GM12892 (cell line): ENCODE data around the gene KCNJ6.

Experiments
- DNase-seq: peaks from one replicate; pipeline ENCODE4 v3.0.0; 2011; ENCODE audit not compliant: insufficient read length
- FAIRE-seq: peaks from 2 replicates; lab custom pipeline; 2011; peaks lifted over from hg19 to GRCh38; lab: Jason Lieb, UNC
- POLR2A ChIP-seq: IDR thresholded peaks from 2 replicates; pipeline ENCODE4 v1.6.1; 2011; ENCODE audit warnings: low read depth, low read length, control low read depth
- POLR2AphosphoS5 ChIP-seq: IDR thresholded peaks from 2 replicates; pipeline ENCODE4 v1.6.1; 2011; ENCODE audit warnings: low read depth, low read length, control low read depth
- TAF1 ChIP-seq: IDR thresholded peaks from 2 replicates; pipeline ENCODE4 v1.6.1; 2011; ENCODE audit warnings: low read depth, mild to moderate bottlenecking, control low read depth, low read length, borderline replicate concordance

KCNJ6 gene

DNA sequence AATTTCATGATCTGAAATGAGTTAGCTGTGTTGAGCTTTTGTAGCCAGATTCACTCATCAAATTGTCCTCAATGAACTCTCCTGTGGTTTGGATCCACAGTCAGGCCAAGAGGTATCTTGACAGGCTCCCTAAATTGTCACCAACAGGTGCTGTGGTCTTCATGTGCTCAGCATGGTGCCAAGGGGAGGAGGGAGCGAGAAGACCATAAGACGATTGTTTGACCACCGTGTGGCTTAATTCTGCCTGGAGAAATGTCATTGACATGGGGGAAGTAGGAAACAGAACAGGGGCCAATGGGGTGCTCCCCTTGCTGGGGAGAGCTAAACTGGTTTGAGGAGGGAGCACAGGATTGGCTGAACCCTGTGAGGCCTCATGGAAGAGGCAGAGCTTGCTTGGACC is 219.3 kb downstream of the KCNJ6 start:
- no peak for TF ChIP-seq TAF1
- TF ChIP-seq POLR2A, result no peak
- TF ChIP-seq POLR2AphosphoS5, result no peak

GRCh38 chr21:37695111-37695510 is 221.1 kb downstream of the KCNJ6 start:
- TF ChIP-seq POLR2A (no peak), POLR2AphosphoS5 (no peak), TAF1 (no peak)
- DNase-seq (no peak), FAIRE-seq (no peak)

More for the DNA sequence above, 219.3 kb downstream of the KCNJ6 start:
- DNase-seq (no peak), FAIRE-seq (no peak)

DNA sequence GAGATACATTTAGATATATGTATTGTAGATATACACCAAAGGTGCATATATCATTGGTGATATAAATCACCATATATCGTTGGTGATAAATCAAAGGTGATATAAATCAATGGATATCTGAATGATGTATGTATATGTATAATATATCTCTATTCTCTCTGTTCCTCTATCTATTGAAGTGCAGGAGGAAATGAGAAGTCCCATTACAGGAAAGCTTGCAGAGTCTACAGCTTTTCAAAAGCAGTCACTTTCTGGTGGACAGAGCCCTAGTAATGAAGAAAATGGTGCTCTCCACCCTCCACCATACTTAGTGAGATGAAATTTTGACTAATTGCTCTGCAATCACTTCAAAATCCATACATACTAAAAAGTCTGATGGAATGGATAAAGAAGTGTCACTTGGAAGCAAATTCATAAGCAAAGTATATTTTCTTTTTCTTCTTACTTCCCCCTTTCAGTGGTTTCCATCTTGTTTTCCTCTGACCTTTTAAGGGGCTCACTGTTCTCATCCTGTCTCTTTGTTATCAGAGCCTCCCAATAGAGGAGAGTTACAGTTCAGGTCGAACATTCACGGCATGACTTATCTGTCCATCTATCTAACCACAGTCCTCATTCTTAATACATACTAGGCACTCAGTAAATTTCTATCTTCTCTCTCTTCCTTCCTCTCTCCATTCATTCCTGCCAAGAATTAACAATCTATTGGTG is 227.2 kb downstream of the KCNJ6 start:
- no peak for DNase-seq
- FAIRE-seq, result no peak
- TF ChIP-seq POLR2A, result no peak
- no peak for TF ChIP-seq TAF1
- TF ChIP-seq POLR2AphosphoS5, result no peak

DNA sequence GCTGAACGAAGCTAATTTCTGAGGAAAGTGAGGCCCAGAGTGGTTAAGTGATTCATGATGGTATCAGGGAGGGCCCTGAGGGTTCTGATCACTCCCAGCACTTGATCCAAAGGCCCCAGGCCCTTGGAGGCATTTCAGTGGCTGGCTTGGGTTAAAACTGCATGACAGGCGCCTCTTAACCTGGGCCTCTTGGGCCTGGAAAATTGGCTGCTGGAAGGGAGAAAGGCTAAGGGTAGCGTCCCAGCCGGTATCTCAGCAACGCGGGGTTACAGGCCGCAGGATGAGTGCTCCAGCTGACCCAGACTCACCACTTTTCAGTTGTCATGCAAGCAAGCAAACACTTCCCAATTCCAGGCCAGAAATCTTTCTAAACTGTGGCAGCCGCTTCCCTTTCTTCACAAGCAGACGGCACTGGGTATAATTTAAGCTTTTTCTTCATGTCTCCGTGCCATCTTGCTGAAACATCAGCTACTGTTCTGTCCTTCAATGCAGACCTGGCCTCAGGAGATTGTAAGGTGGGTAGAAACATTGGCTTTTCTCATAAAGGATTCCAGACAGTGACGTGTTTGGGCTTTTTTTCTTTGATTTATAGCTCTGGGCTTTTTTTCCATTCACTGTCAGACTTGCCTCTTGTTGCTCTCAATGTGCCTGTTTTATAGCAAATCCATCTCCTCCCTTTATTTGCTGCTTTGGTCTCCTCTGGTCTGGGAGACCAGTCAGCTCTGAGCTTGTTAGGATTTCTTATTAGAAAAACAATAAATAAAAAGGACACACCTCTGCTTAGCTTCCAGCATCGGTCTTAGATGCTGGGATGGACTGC is 229.1 kb downstream of the KCNJ6 start:
- no peak for FAIRE-seq
- no peak for TF ChIP-seq TAF1
- no peak for TF ChIP-seq POLR2AphosphoS5
- TF ChIP-seq POLR2A, result no peak
- no peak for DNase-seq

DNA sequence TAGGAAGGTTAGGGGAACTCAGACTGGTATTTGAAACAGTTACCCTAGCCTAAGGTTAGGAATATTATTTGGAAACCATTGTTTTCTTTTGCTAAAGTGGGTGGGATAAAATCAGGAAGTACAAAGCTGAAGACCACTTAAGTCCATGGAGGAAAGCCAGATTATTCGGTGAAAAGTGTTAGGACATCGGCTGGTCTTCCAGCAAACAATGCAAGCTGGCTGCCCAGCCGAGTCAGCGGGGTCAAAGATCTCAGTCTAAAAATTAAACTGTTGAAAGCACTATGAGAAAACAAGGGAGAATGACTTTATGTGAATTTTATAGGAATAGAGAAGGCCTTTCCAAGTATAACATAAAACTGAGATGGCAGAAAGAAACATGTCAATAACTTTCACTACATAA is 231.7 kb downstream of the KCNJ6 start:
- FAIRE-seq (no peak), DNase-seq (no peak)
- no peak for TF ChIP-seq TAF1

DNA sequence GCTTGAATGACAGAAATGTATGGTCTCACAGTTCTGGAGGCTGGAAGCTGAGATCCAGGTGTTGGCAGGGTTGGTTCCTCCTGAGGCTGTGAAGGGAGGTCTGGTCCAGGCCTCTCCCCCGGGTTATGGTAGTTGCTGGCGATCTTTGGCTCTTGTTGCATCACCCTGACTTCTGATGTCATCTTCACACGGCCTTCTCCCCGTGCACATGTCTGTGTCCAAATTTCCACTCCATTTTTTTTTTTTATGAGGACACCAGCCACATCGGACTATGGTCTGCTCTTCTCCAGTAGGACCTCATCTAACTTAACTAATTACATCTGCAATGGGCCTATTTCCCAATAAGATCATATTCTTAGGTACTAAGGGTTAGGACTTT is 232.2 kb downstream of the KCNJ6 start:
- DNase-seq (no peak), FAIRE-seq (no peak)
- TF ChIP-seq TAF1 (no peak), POLR2A (no peak), POLR2AphosphoS5 (no peak)

- FAIRE-seq (no peak), DNase-seq (no peak)
- TF ChIP-seq POLR2AphosphoS5, result no peak
- no peak for TF ChIP-seq TAF1
- no peak for TF ChIP-seq POLR2A
These were observed 232.7 kb downstream of the KCNJ6 start for GRCh38 chr21:37683396-37684114.

DNA sequence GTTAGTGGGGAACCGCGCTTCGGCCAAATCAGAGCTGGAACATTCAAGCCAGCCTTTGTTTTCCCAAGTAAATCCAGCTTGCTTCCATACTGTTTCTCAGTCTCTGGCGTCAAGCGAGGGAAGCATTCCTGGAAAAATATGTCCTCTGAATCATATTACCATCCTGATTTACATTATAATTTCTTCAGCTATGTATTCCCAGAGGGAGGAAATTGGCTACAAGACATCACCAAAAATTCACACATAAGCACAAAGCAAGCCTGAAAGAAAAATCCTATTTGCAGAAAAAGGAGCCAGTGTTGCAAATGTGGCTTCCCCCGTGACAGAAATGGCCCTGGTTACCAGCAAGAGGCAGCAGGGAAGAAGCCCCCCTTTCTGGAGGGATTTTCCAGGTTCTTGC is 233.3 kb downstream of the KCNJ6 start:
- DNase-seq (no peak), FAIRE-seq (no peak)
- no peak for TF ChIP-seq TAF1
- no peak for TF ChIP-seq POLR2AphosphoS5
- no peak for TF ChIP-seq POLR2A

GRCh38 chr21:37677006-37677405 is 239.3 kb downstream of the KCNJ6 start:
- TF ChIP-seq POLR2A (no peak), TAF1 (no peak), POLR2AphosphoS5 (no peak)
- no peak for FAIRE-seq
- DNase-seq, result no peak

- FAIRE-seq (peak; percentile 85), DNase-seq (peak; percentile 54)
- TF ChIP-seq TAF1 (no peak), POLR2AphosphoS5 (no peak), POLR2A (no peak)
These were observed 241.0 kb downstream of the KCNJ6 start for GRCh38 chr21:37675202-37675801.

DNA sequence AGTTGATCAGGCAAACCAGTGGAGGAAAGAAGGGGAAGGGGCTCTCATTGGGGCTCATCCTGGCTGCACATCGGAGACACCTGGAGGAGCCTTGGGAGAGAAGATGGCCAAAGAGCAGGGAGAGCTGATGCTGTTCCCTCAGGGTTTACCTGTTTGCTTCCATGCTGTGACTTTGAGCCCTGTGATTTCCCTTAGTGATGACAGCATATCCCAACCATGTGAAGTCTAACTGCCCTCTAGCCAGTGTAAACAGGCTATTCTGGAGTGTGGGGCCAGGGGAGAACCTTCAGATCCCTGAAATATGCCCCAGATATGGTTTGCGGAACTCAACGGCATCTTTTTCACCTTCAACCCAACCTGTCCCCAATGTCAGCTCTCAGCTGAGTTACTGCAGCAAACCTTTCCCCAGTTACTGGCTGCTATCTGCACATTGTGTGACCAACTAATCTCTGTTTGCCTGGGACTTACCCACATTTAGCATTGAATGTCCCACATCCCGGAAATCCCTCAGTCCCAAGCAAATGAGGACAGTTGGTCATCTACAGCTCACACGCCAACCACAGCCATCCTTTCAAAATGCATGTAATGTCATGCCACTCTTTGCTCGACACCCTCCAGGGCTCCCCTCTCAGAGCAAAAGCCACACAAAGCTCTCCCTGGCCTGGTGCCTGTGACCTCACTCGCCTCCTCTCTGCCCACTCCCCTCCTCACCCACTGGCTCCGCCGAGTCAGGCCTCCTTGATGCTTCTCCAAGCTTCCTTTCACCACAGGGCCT is 242.3 kb downstream of the KCNJ6 start:
- no peak for FAIRE-seq
- no peak for DNase-seq
- no peak for TF ChIP-seq POLR2A
